Ovary (tissue), 9 donors: ENCODE results near the gene ALOXE3. TPM values are rescaled to one million over a fixed set of nuclear protein-coding genes. Genes with fewer than 3 reads are reported as not detected.

ENCODE experiments used
- DNase-seq, 5 donors: peaks; one replicate each; pipeline ENCODE4 v3.0.0-alpha.2; 2019 to 2020
- H3K27ac ChIP-seq, 2 donors: fragments of 200-600 bp; one replicate each; pipeline versions ENCODE4 v1.5.1 to v1.8.0; 2019 to 2022
- H3K27me3 ChIP-seq: fragments of 200-600 bp; one replicate; pipeline ENCODE4 v1.8.0; 2022
- H3K36me3 ChIP-seq: fragments of 200-600 bp; sonication (generic); one replicate; pipeline ENCODE4 v1.5.1; 2019
- H3K4me1 ChIP-seq: one replicate; pipeline ENCODE4 v1.8.1; 2013; ENCODE audit warnings: mild to moderate bottlenecking, moderate library complexity; ENCODE audit not compliant: insufficient read depth
- H3K4me3 ChIP-seq: fragments of 200-600 bp; sonication (generic); one replicate; pipeline ENCODE4 v1.5.1; 2017
- H3K9me3 ChIP-seq, 2 donors: fragments of 200-600 bp in 1 of 2; sonication (generic) in 1 of 2; one replicate each; pipeline versions ENCODE4 v1.5.1 to v1.8.1; 2013 to 2019; ENCODE audit warnings: mild to moderate bottlenecking in 1 of 2, moderate library complexity in 1 of 2
- CTCF ChIP-seq, 3 donors: fragments of 450-650 bp in 2 of 3; fragments of 200-600 bp in 1 of 3; IDR thresholded peaks; one replicate each; pipeline versions ENCODE4 v1.5.1 to v1.8.0; 2016 to 2022; ENCODE audit warnings: antibody characterized with exemption in 3 of 3, mild to moderate bottlenecking in 1 of 3
- EP300 ChIP-seq: sonication (generic); formaldehyde crosslinking; IDR thresholded peaks from one replicate; pipeline ENCODE4 v1.6.1; 2017; ENCODE audit warnings: antibody characterized with exemption
- POLR2A ChIP-seq: fragments of 450-650 bp; IDR thresholded peaks from one replicate; pipeline ENCODE4 v1.6.1; 2017; ENCODE audit warnings: antibody characterized with exemption, mild to moderate bottlenecking, moderate library complexity
- WGBS, 3 donors: extraction: QIAGEN DNeasy Blood & Tissue Kit in 1 of 3; methylation state at CpG; one replicate each; pipeline versions ENCODE4 v1.1.5 to v1.1.7; 2013 to 2017; 5-methylcytosine and 5-hydroxymethylcytosine counted together
- intact Hi-C, 4 donors: fragments of 100-400 bp; cut with DNase I; formaldehyde crosslinking; loops; one replicate each; pipeline versions ENCODE4 v1.11.0 to v1.15.1; 2022 to 2023
- polyA plus RNA-seq, 2 donors: library from polyadenylated mRNA; stranded (reverse); fragments of 200-250 nt in 1 of 2; fragments of 350-450 nt in 1 of 2; fragmentation: Illumina TruSeq in 1 of 2; extraction: RNeasy Lipid Tissue Mini Kit (QIAGEN cat#74804) in 1 of 2; gene quantifications; one replicate each; pipeline ENCODE4 v1.2.3, GENCODE V29; 2013 to 2014
- total RNA-seq, 7 donors: library from RNA; depleted of rRNA in 2 of 7; stranded (reverse); fragments of >200 nt in 2 of 7; fragmentation: NEBNext Ultra II Directional in 3 of 7; extraction: Animal tissue kit (Norgen Biotek cat#: 25700) in 3 of 7; gene quantifications; one replicate each; pipeline versions ENCODE4 v1.1.0 to v1.2.4, GENCODE V29; 2016 to 2023
- donor health status: DM: no; HTN: no; CAD: no; lungs with moderate emphysema.
- donor health status: DM: no; HTN: no; CAD: no.
- donor health status: Bipolar disorder and iron deficiency.
- donor health status: DM: yes; HTN: yes; CAD: no.
- donor health status: DM: no; HTN: no; CAD: no.
- donor health status: DM: yes; HTN: yes; CAD: no.

ALOXE3 gene
- total and polyA plus RNA-seq, 9 donors = 0.07 TPM; not detected in 8

- 76 to 83% (median 80%) methylated on average over 13 of the region's 13 CpGs for WGBS, 3 donors
- Histone ChIP-seq H3K27me3 (no peaks in the 10 kb centered on the region), H3K36me3 (no peaks in the 10 kb centered on the region), H3K4me1 (peaks cover 5% of the 10 kb centered on the region), H3K27ac (no peak overlapping the region), H3K4me3 (no peak overlapping the region), H3K9me3 (no peaks in the 10 kb centered on the region)
- intact Hi-C loops = loop anchor here in 2 of 4 donors (5.0 to 10.0 kb wide), 2 partner anchors 226 to 228 kb away; no protein-coding TSS in a partner anchor
- TF ChIP-seq EP300 = no peak
- TF ChIP-seq CTCF (IDR thresholded peaks at IDR 0.05) = no peak
- no peak for TF ChIP-seq POLR2A
- DNase-seq = no peak
Measured at GRCh38 chr17:8076502-8077266, 41.6 kb downstream of the ALOXE3 start.

- TF ChIP-seq EP300 = no peak
- TF ChIP-seq CTCF (IDR thresholded peaks at IDR 0.05) = no peak
- Histone ChIP-seq H3K27me3 (no peaks in the 10 kb centered on the region), H3K36me3 (no peaks in the 10 kb centered on the region), H3K4me3 (no peak overlapping the region), H3K4me1 (peaks cover 5% of the 10 kb centered on the region), H3K27ac (no peak overlapping the region), H3K9me3 (no peaks in the 10 kb centered on the region)
- intact Hi-C loops = loop anchor here in 2 of 4 donors (5.0 to 10.0 kb wide), 2 partner anchors 227 to 229 kb away; no protein-coding TSS in a partner anchor
- WGBS, 3 donors = 87 to 88% (median 88%) methylated on average over 14 of the region's 14 CpGs
- no peak for DNase-seq
Measured at GRCh38 chr17:8075574-8076342, 42.6 kb downstream of the ALOXE3 start.

- Histone ChIP-seq H3K4me3 (no peak overlapping the region), H3K4me1 (peaks cover 3% of the 10 kb centered on the region), H3K27ac (no peak overlapping the region), H3K9me3 (no peaks in the 10 kb centered on the region), H3K36me3 (no peaks in the 10 kb centered on the region), H3K27me3 (no peaks in the 10 kb centered on the region)
- no peak for DNase-seq
- TF ChIP-seq CTCF (IDR thresholded peaks at IDR 0.05) (no peak), POLR2A (no peak), EP300 (no peak)
- intact Hi-C loops = loop anchor here in 2 of 4 donors (5.0 to 10.0 kb wide), 2 partner anchors 227 to 230 kb away; no protein-coding TSS in a partner anchor
- 81 to 96% (median 91%) methylated on average over 3 of the region's 3 CpGs for WGBS, 3 donors
Measured at GRCh38 chr17:8075081-8075480, 43.2 kb downstream of the ALOXE3 start.

GRCh38 chr17:8074554-8074953 is 43.8 kb downstream of the ALOXE3 start:
- Histone ChIP-seq H3K36me3 (no peaks in the 10 kb centered on the region), H3K27ac (no peak overlapping the region), H3K27me3 (no peaks in the 10 kb centered on the region), H3K4me3 (no peak overlapping the region), H3K9me3 (no peaks in the 10 kb centered on the region), H3K4me1 (peaks cover 3% of the 10 kb centered on the region)
- WGBS, 3 donors = 22 to 37% (median 33%) methylated on average over 7 of the region's 7 CpGs
- intact Hi-C loops = loop anchor here in 2 of 4 donors (5.0 to 10.0 kb wide), 2 partner anchors 228 to 230 kb away; no protein-coding TSS in a partner anchor
- TF ChIP-seq POLR2A (no peak), CTCF (IDR thresholded peaks at IDR 0.05) (no peak), EP300 (no peak)
- no peak for DNase-seq
